CD14-positive monocyte (primary cell): ENCODE results near the gene CEACAM6. TPM values are rescaled to one million over a fixed set of nuclear protein-coding genes. Genes with fewer than 3 reads are reported as not detected.

ENCODE experiments used
- DNase-seq, 3 donors: peaks; one replicate each; pipeline ENCODE4 v3.0.0-alpha.2; 2011 to 2022
- H2AFZ ChIP-seq: 2 replicates; pipeline ENCODE4 v1.6.0; 2012; ENCODE audit warnings: mild to moderate bottlenecking, low read depth, low read length, inconsistent platforms; ENCODE audit not compliant: insufficient read depth, poor library complexity, severe bottlenecking
- H3K27ac ChIP-seq, 2 donors: 1 replicate in 1 of 2; 2 replicates in 1 of 2; pipeline ENCODE4 v1.5.1; 2012 to 2013; ENCODE audit warnings: low read length in 2 of 2, control low read depth in 1 of 2, inconsistent platforms in 1 of 2, low read depth in 1 of 2, mild to moderate bottlenecking in 1 of 2
- H3K27me3 ChIP-seq, 2 donors: one replicate each; pipeline versions ENCODE4 v1.6.0 to v1.6.1; 2011 to 2013; ENCODE audit warnings: low read length in 2 of 2; ENCODE audit not compliant: control insufficient read depth in 2 of 2, insufficient read depth in 2 of 2
- H3K36me3 ChIP-seq, 2 donors: replicated peaks in 1 of 2; 1 replicate in 1 of 2; 2 replicates in 1 of 2; pipeline versions ENCODE4 v1.5.1 to v1.6.1; 2012 to 2013; ENCODE audit warnings: low read length in 2 of 2, control low read depth in 1 of 2, inconsistent platforms in 1 of 2, mild to moderate bottlenecking in 1 of 2; ENCODE audit not compliant: insufficient read depth in 2 of 2, control insufficient read depth in 1 of 2
- H3K4me1 ChIP-seq, 2 donors: 1 replicate in 1 of 2; 2 replicates in 1 of 2; pipeline versions ENCODE4 v1.5.1 to v1.6.1; 2012 to 2013; ENCODE audit warnings: low read length in 2 of 2, control low read depth in 1 of 2, inconsistent platforms in 1 of 2, mild to moderate bottlenecking in 1 of 2, moderate library complexity in 1 of 2; ENCODE audit not compliant: insufficient read depth in 2 of 2, control insufficient read depth in 1 of 2
- H3K4me2 ChIP-seq: replicated peaks from 2 replicates; pipeline ENCODE3; 2012; ENCODE audit warnings: low read length, moderate library complexity, mild to moderate bottlenecking; ENCODE audit not compliant: poor library complexity, severe bottlenecking; ENCODE audit errors: extremely low read depth
- H3K4me3 ChIP-seq, 3 experiments: fragments of 200-600 bp in 1 of 3; sonication (generic) in 1 of 3; replicated peaks in 1 of 3; 1 replicate in 2 of 3; 2 replicates in 1 of 3; pipeline ENCODE4 v1.5.1; 2011 to 2013; ENCODE audit warnings: low read length in 3 of 3, mild to moderate bottlenecking in 3 of 3, control low read depth in 2 of 3, low read depth in 2 of 3, inconsistent platforms in 1 of 3, moderate library complexity in 1 of 3
- H3K79me2 ChIP-seq: 2 replicates; pipeline ENCODE4 v1.6.0; 2012; ENCODE audit warnings: mild to moderate bottlenecking, control low read depth, inconsistent platforms, low read length, moderate library complexity; ENCODE audit not compliant: insufficient read depth
- H3K9ac ChIP-seq: 2 replicates; pipeline ENCODE4 v1.6.0; 2017; ENCODE audit warnings: low read length, mild to moderate bottlenecking; ENCODE audit not compliant: insufficient read depth, poor library complexity, severe bottlenecking
- H3K9me3 ChIP-seq, 2 donors: replicated peaks in 1 of 2; 1 replicate in 1 of 2; 2 replicates in 1 of 2; pipeline versions ENCODE4 v1.5.1 to v1.6.1; 2012 to 2013; ENCODE audit warnings: low read length in 2 of 2, control low read depth in 1 of 2; ENCODE audit not compliant: control insufficient read depth in 1 of 2, insufficient read depth in 1 of 2
- H4K20me1 ChIP-seq: 2 replicates; pipeline ENCODE4 v1.6.0; 2012; ENCODE audit warnings: mild to moderate bottlenecking, low read length, control low read depth, moderate library complexity; ENCODE audit not compliant: insufficient read depth
- H3K27ac Mint-ChIP-seq, 7 donors: one replicate each; pipeline ENCODE4 v1.8.0; 2020; ENCODE audit warnings: mild to moderate bottlenecking in 7 of 7, mixed read lengths in 7 of 7, moderate library complexity in 6 of 7, inconsistent platforms in 2 of 7
- H3K27me3 Mint-ChIP-seq, 3 donors: one replicate each; pipeline ENCODE4 v1.8.0; 2021 to 2022; ENCODE audit warnings: low read depth in 3 of 3, mild to moderate bottlenecking in 3 of 3, mixed read lengths in 3 of 3, moderate library complexity in 3 of 3, inconsistent platforms in 1 of 3
- H3K36me3 Mint-ChIP-seq, 2 donors: one replicate each; pipeline ENCODE4 v1.8.0; 2020; ENCODE audit warnings: mixed read lengths in 2 of 2, inconsistent platforms in 1 of 2, mild to moderate bottlenecking in 1 of 2
- H3K4me1 Mint-ChIP-seq: one replicate; pipeline ENCODE4 v1.8.0; 2020; ENCODE audit warnings: mild to moderate bottlenecking, mixed read lengths
- H3K4me3 Mint-ChIP-seq, 2 donors: one replicate each; pipeline ENCODE4 v1.8.0; 2020; ENCODE audit warnings: mild to moderate bottlenecking in 2 of 2, mixed read lengths in 2 of 2, moderate library complexity in 1 of 2
- H3K9me3 Mint-ChIP-seq, 7 donors: one replicate each; pipeline ENCODE4 v1.8.0; 2020 to 2022; ENCODE audit warnings: mixed read lengths in 7 of 7, mild to moderate bottlenecking in 6 of 7, moderate library complexity in 6 of 7, inconsistent platforms in 2 of 7
- WGBS: methylation state at CpG from one replicate; pipeline ENCODE4 v1.1.5; 2013; ENCODE audit warnings: missing lambda C conversion rate; ENCODE audit not compliant: insufficient coverage; 5-methylcytosine and 5-hydroxymethylcytosine counted together
- intact Hi-C, 2 donors: fragments of 100-400 bp; cut with micrococcal nuclease; formaldehyde crosslinking; loops; one replicate each; pipeline versions ENCODE4 v1.15.0 to v1.15.1; 2023
- polyA plus RNA-seq, 3 donors: library from polyadenylated mRNA; depleted of rRNA in 1 of 3; unstranded in 2 of 3; stranded (reverse) in 1 of 3; fragments of 300-500 nt in 2 of 3; fragments of >200 nt in 1 of 3; fragmentation: Illumina TruSeq in 2 of 3; gene quantifications; 1 replicate in 2 of 3; 2 replicates in 1 of 3; pipeline ENCODE4 v1.2.3, GENCODE V29; 2012 to 2021
- TF ChIP-seq, protein P1 (sequence below): fragments of 200-600 bp; IDR thresholded peaks from one replicate; pipeline ENCODE4 v1.8.0; 2022; ENCODE audit warnings: antibody characterized with exemption, mild to moderate bottlenecking

CEACAM6 gene
- polyA plus RNA-seq, 3 donors = 0.07 TPM; not detected in 2

DNA sequence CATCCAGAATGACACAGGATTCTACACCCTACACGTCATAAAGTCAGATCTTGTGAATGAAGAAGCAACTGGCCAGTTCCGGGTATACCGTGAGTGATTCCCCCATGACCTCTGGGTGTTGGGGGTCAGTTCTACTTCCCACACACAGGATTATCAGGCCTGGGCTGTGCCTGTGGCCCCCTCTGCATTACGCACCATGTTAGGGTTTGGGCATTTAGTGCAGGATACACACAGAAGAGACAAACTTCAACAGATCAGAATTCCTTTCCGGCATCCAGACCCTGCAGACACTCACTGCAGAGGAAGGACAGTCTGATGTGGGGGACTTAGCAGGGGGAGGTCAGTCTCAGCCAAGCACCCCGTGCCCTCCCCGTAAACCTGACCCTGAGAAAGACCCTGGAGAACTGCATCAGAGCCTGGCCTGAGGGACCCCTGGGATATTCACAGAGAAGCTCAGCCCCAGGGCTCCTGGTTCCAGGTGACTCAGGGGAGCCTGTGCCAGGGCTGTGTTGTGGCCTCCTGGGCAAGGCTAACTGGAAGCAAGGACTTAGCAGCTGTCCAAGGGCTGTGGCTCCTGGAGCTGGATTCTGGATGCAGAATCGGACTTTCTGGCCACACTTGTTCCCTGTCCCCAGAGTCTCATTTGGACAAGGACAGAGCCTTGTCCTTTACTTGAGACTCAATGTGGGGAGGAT, 45.2 kb upstream of the CEACAM6 start:
- Mint-ChIP-seq H3K36me3 (no peaks in the 10 kb centered on the region), H3K9me3 (no peaks in the 10 kb centered on the region), H3K4me1 (peaks cover 5% of the 10 kb centered on the region), H3K27ac (no peak overlapping the region), H3K4me3 (no peak overlapping the region), H3K27me3 (peaks cover 11 to 27% (median 22%) of the 10 kb centered on the region in 3 donors)
- H3K4me3 ChIP-seq = no peak overlapping the region
- 94% methylated on average over 4 of the region's 8 CpGs for whole genome bisulfite sequencing
- H3K27ac ChIP-seq = no peak overlapping the region
- H3K4me2 ChIP-seq = no peak overlapping the region
- no peak for DNase-seq
- no peak overlapping the region for H3K9ac ChIP-seq
- H3K9me3 ChIP-seq = no peaks in the 10 kb centered on the region
- intact Hi-C loops = loop anchor here in 1 of 2 donors (5.0 kb wide), 1 partner anchor 37 kb away; no protein-coding TSS in a partner anchor
- H4K20me1 ChIP-seq = no peaks in the 10 kb centered on the region
- no peak overlapping the region for H2AFZ ChIP-seq
- peaks cover 0 to 2% of the 10 kb centered on the region in 2 donors for H3K27me3 ChIP-seq
- H3K79me2 ChIP-seq = no peaks in the 10 kb centered on the region
- TF ChIP-seq, protein P1, sequence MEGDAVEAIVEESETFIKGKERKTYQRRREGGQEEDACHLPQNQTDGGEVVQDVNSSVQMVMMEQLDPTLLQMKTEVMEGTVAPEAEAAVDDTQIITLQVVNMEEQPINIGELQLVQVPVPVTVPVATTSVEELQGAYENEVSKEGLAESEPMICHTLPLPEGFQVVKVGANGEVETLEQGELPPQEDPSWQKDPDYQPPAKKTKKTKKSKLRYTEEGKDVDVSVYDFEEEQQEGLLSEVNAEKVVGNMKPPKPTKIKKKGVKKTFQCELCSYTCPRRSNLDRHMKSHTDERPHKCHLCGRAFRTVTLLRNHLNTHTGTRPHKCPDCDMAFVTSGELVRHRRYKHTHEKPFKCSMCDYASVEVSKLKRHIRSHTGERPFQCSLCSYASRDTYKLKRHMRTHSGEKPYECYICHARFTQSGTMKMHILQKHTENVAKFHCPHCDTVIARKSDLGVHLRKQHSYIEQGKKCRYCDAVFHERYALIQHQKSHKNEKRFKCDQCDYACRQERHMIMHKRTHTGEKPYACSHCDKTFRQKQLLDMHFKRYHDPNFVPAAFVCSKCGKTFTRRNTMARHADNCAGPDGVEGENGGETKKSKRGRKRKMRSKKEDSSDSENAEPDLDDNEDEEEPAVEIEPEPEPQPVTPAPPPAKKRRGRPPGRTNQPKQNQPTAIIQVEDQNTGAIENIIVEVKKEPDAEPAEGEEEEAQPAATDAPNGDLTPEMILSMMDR = no peak
- no peaks in the 10 kb centered on the region for H3K36me3 ChIP-seq
- H3K4me1 ChIP-seq = peaks cover 0 to 3% of the 10 kb centered on the region in 2 donors

DNA sequence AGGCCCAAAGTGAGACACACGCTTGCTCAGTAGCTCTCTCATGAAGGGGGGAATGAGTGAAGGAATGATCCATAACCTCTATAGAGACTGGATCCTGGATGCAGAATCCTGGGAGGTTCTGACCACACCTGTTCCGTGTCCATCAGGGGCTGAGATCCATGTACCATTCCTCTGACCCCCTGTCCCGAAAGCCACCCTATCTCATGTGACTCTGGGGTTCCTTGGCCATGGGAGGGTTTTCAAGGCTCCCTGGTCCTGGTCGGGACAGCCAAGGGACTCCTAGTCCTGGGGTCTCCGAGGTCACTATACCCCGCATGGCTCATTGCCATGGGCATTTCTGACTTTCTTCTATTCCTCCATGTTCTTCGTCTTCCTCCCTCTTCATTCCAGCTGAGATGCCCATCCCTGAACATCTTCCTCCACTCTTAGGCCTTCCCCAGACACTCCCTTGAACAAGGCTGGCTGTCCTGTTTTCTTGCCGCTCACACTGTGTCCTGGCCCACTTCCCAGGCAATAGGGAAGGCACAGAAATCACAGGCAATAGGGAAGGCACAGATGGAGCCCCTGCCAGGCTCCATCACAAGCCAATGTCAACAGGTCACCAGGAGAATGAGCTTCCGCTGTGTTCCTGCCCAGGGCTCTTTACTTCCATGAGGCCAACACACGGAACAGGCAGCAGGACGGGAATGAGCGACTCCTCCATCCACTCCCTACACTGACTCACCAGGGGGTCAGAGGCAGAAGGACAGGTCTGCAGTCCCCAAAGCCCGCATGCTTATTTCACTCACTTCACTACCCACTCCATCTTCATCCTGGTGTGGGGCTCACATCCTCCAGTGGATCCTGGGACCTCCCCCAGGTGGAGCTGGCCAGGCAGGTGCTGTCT, 43.7 kb upstream of the CEACAM6 start:
- Mint-ChIP-seq H3K27me3 (peaks cover 16 to 22% (median 17%) of the 10 kb centered on the region in 3 donors), H3K27ac (no peak overlapping the region), H3K4me1 (peaks cover 5% of the 10 kb centered on the region), H3K4me3 (no peak overlapping the region), H3K9me3 (no peaks in the 10 kb centered on the region), H3K36me3 (no peaks in the 10 kb centered on the region)
- 96% methylated on average over 11 of the region's 13 CpGs for WGBS
- Histone ChIP-seq H3K9ac (no peak overlapping the region), H3K9me3 (no peaks in the 10 kb centered on the region), H3K79me2 (no peaks in the 10 kb centered on the region), H3K4me1 (peaks cover 0 to 3% of the 10 kb centered on the region in 2 donors), H4K20me1 (no peaks in the 10 kb centered on the region), H3K36me3 (no peaks in the 10 kb centered on the region), H3K27ac (no peak overlapping the region), H3K4me3 (no peak overlapping the region), H3K27me3 (no peaks in the 10 kb centered on the region), H3K4me2 (no peak overlapping the region), H2AFZ (no peak overlapping the region)
- TF ChIP-seq, protein P1 = no peak
- DNase-seq = no peak
- intact Hi-C loops = no loop called here
